Measurements from ENCODE around the gene HOXC9.

HOXC9 gene

DNA sequence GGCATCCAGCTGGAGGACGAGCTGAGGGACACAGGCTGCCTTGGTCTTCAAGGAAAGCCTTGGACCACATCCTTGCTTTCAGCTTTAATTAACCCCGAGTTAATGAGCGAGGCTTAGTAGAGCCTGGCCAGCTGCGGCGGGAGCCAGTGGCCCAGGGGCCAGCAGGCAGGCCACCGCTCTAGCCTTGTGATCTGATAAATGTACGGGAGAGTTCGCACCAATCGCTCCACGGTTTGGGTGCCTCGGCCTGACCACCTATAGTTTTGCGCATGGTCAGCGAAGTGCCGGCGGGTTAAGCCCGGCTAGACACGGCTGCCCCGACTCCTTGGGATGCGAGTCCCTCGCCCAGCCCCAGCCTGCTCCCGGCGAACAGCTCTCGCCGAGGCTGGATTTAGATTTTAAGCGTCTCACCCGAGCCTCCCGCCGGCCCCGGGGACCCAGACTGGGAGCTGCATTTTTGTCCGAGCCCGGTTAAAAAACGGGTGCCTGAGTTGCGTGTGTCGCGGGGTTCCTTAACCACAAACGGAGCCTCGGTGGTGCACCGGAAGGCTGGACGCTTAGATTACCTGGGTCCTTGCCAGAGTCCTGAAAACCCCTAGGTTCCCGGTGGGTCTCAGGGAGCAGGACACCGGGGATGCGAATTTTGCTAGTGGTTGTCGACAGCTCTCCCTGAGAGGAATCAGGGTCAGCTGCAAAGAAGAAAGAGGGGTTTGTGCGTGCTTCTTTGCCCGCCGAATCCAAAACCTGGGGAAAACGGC is 48.2 kb upstream of the HOXC9 start:
- Histone ChIP-seq H3K4me1 (ENCODE audit: insufficient read depth, low read length) (no peaks in the 10 kb centered on the region), H3K79me2 (ENCODE audit: insufficient read depth, low read length) (no peaks in the 10 kb centered on the region), H3K4me2 (ENCODE audit: insufficient read depth, low read length) (no peak overlapping the region), H3K9me3 (ENCODE audit: insufficient read depth, low read length, severe bottlenecking) (no peaks in the 10 kb centered on the region), H3K27ac (ENCODE audit: low read length) (no peak overlapping the region), H4K20me1 (ENCODE audit: insufficient read depth, low read length) (no peaks in the 10 kb centered on the region), H3K9ac (ENCODE audit: low read depth, low read length) (no peak overlapping the region), H3K4me3 (ENCODE audit: low read depth in 1 of 2, low read length in 2 of 2) (no peak overlapping the region), H3K36me3 (ENCODE audit: insufficient read depth, low read length) (no peaks in the 10 kb centered on the region), H2AFZ (ENCODE audit: low read depth, low read length) (no peak overlapping the region), H3K27me3 (ENCODE audit: insufficient read depth, low read length, poor library complexity) (peaks cover 70% of the 10 kb centered on the region)
- ATAC-seq (ENCODE audit: insufficient read depth, low read depth) (no peak), DNase-seq (no peak)
- TF ChIP-seq EZH2 (IDR thresholded peaks at IDR 0.05; ENCODE audit: borderline replicate concordance, low read depth, low read length, severe bottlenecking) = no peak
- TF ChIP-seq, protein P1, sequence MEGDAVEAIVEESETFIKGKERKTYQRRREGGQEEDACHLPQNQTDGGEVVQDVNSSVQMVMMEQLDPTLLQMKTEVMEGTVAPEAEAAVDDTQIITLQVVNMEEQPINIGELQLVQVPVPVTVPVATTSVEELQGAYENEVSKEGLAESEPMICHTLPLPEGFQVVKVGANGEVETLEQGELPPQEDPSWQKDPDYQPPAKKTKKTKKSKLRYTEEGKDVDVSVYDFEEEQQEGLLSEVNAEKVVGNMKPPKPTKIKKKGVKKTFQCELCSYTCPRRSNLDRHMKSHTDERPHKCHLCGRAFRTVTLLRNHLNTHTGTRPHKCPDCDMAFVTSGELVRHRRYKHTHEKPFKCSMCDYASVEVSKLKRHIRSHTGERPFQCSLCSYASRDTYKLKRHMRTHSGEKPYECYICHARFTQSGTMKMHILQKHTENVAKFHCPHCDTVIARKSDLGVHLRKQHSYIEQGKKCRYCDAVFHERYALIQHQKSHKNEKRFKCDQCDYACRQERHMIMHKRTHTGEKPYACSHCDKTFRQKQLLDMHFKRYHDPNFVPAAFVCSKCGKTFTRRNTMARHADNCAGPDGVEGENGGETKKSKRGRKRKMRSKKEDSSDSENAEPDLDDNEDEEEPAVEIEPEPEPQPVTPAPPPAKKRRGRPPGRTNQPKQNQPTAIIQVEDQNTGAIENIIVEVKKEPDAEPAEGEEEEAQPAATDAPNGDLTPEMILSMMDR (IDR thresholded peaks at IDR 0.05; ENCODE audit: borderline replicate concordance, extremely low read depth, low read length, poor library complexity, severe bottlenecking) = no peak

DNA sequence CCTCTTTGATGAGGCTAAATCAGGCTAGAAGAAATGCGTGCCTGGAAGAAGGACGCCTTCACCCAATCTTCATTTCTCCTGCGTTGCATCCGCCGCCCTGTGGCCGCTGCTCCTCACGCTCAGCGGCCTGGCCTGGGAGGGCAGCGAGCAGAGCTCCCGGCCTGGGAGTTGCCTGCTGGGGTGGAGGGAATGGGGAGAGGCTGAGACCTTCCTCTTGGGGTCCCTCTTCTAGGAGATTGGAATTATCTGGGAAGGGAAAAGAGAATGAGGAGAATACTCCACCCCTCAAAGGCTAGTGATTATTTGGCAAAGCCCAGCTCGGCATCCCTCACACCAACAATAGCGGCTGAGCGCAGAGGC is 47.6 kb upstream of the HOXC9 start:
- Histone ChIP-seq H3K79me2 (ENCODE audit: insufficient read depth, low read length) (no peaks in the 10 kb centered on the region), H3K27me3 (ENCODE audit: insufficient read depth, low read length, poor library complexity) (peaks cover 68% of the 10 kb centered on the region), H3K9ac (ENCODE audit: low read depth, low read length) (no peak overlapping the region), H2AFZ (ENCODE audit: low read depth, low read length) (no peak overlapping the region), H3K4me3 (ENCODE audit: low read depth in 1 of 2, low read length in 2 of 2) (no peak overlapping the region), H3K36me3 (ENCODE audit: insufficient read depth, low read length) (no peaks in the 10 kb centered on the region), H4K20me1 (ENCODE audit: insufficient read depth, low read length) (no peaks in the 10 kb centered on the region), H3K27ac (ENCODE audit: low read length) (no peak overlapping the region), H3K4me2 (ENCODE audit: insufficient read depth, low read length) (no peak overlapping the region), H3K4me1 (ENCODE audit: insufficient read depth, low read length) (no peaks in the 10 kb centered on the region), H3K9me3 (ENCODE audit: insufficient read depth, low read length, severe bottlenecking) (no peaks in the 10 kb centered on the region)
- ATAC-seq (ENCODE audit: insufficient read depth, low read depth) (no peak), DNase-seq (no peak)
- no peak for TF ChIP-seq EZH2 (IDR thresholded peaks at IDR 0.05; ENCODE audit: borderline replicate concordance, low read depth, low read length, severe bottlenecking)
- TF ChIP-seq, protein P1 (IDR thresholded peaks at IDR 0.05; ENCODE audit: borderline replicate concordance, extremely low read depth, low read length, poor library complexity, severe bottlenecking) = no peak

GRCh38 chr12:53952871-53953734 is 46.9 kb upstream of the HOXC9 start:
- ATAC-seq (ENCODE audit: insufficient read depth, low read depth) = no peak
- Histone ChIP-seq H2AFZ (ENCODE audit: low read depth, low read length) (no peak overlapping the region), H3K4me3 (ENCODE audit: low read depth in 1 of 2, low read length in 2 of 2) (no peak overlapping the region)

More at GRCh38 chr12:53952871-53953734, 46.9 kb upstream of the HOXC9 start:
- Histone ChIP-seq H3K9me3 (ENCODE audit: insufficient read depth, low read length, severe bottlenecking) (no peaks in the 10 kb centered on the region), H3K9ac (ENCODE audit: low read depth, low read length) (no peak overlapping the region), H3K4me2 (ENCODE audit: insufficient read depth, low read length) (no peak overlapping the region), H4K20me1 (ENCODE audit: insufficient read depth, low read length) (no peaks in the 10 kb centered on the region), H3K36me3 (ENCODE audit: insufficient read depth, low read length) (no peaks in the 10 kb centered on the region), H3K27ac (ENCODE audit: low read length) (no peak overlapping the region), H3K4me1 (ENCODE audit: insufficient read depth, low read length) (no peaks in the 10 kb centered on the region), H3K27me3 (ENCODE audit: insufficient read depth, low read length, poor library complexity) (peaks cover 65% of the 10 kb centered on the region), H3K79me2 (ENCODE audit: insufficient read depth, low read length) (no peaks in the 10 kb centered on the region)
- no peak for DNase-seq
- TF ChIP-seq, protein P1 (IDR thresholded peaks at IDR 0.05; ENCODE audit: borderline replicate concordance, extremely low read depth, low read length, poor library complexity, severe bottlenecking) = no peak
- TF ChIP-seq EZH2 (IDR thresholded peaks at IDR 0.05; ENCODE audit: borderline replicate concordance, low read depth, low read length, severe bottlenecking) = no peak
